Hematopoietic multipotent progenitor cell treated with erythropoietin and hydrocortisone succinate and interleukin-3 and kit ligand, for 6 days (in vitro differentiated cells): ENCODE results near the gene SLC13A2.

Experiments used
- DNase-seq: peaks from one replicate; pipeline ENCODE4 v3.0.0-alpha.2; 2015

SLC13A2 gene

GRCh38 chr17:28471531-28472342 is 1.7 kb upstream of the SLC13A2 start:
- no peak for DNase-seq

- DNase-seq, result no peak
These were observed 460 bp upstream of the SLC13A2 start for GRCh38 chr17:28472871-28473497.

DNA sequence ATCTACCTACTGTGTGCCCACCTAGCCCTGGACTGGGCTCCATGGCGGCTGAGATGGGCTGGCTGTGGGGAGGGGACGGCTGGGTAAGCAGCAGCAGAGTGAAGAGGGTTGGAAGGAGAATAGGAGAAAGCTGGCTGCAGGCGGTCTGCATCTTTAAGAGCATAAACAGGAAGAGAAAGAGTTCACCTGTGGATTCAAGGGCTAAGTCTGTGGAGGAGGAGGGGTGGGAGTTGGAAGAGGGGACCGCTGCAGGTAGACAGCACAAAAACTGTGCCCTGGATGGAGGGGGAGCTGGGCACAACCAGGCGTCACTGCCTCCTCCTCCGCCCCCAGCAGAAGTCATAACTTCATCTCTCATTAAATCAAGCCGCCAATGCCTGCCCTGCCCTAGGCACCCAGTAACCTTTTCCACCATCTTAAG is 677 bp downstream of the SLC13A2 start:
- no peak for DNase-seq

- DNase-seq, result peak; percentile 22
These were observed 1.9 kb downstream of the SLC13A2 start for GRCh38 chr17:28475151-28475900.

GRCh38 chr17:28476076-28476865 is 2.8 kb downstream of the SLC13A2 start:
- no peak for DNase-seq

GRCh38 chr17:28477928-28478327 is 4.5 kb downstream of the SLC13A2 start:
- DNase-seq, result no peak

DNA sequence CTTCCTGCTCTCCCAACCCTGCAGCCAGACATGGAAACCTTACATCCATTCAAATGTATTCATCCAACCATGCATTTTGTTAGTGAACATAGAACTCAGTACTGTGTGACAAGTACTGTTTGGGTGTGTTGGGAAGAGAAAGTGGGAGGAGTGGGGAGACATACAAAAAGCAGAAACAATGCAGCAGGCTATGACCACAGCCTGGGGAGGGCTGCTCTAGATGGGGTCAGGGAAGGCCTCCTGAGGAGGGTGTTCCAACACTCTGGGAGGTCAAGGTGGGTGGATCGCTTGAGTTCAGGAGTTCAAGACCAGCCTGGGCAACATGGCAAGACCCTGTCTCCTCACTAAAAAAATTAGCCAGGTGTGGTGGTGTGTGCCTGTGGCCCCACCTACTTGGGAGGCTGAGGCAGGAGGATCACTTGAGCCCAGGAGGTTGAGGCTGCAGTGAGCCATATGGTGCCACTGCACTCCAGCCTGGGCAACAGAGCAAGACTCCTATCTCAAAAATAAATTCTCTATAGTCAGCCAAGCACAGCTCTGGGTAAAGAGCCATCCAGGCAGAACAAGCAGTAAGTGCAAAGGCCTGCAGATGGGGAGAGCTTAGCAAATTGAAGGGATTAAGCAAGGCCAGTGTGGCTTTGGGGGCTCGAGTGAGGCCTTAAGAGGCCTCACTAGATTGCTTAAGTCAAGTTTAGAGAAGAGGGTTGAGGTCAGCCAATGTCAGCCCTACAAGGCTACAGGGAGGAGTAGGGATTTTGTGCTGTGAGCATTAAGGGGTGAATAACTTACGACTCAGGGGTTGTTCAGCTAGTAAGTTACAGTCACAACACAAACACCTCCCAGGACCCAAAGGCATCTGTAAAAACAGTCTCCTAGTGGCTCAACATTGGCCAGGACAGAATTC is 5.5 kb downstream of the SLC13A2 start:
- DNase-seq, result no peak

DNA sequence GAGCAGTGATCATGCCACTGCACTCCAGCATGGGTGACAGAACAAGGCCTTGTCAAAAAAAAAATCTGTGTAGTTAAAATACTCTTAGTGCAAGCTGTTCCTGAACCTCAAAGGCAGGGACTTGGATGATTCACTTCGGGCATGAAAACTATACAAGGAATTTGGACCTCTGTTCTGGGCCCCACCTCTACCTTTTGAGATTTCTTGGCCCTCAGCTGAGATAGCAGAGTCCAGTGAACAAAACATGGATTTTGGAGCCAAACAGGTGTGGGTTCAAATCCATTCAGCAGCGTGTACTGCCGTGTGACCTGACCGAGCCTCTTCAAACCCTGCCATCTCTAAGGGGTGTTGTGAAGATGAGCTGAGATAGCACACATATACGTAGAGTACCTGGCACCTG is 6.8 kb downstream of the SLC13A2 start:
- no peak for DNase-seq

GRCh38 chr17:28480799-28481571 is 7.5 kb downstream of the SLC13A2 start:
- DNase-seq, result no peak

- no peak for DNase-seq
These were observed 9.2 kb downstream of the SLC13A2 start for GRCh38 chr17:28482551-28483199.

DNA sequence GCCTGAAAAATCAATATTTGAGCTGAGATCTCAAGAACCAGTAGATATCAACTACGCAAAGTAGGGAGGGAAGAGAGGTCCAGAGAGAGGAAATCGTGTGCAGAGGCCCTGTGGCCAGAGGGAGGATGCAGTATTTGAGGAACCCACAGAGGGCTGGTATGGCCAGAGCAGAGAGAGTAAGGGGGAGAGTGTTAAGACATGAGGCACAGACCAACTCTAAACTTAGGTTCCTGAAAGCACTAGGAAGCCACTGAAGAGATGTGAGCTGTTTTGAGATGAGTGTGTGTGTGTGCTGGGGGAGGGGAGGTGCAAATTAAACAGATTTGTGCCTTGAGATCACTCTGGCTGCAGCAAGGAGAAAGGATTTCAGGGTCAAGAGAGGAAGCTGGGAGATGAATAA is 10.9 kb downstream of the SLC13A2 start:
- DNase-seq, result peak; percentile 26

GRCh38 chr17:28485049-28485448 is 11.6 kb downstream of the SLC13A2 start:
- no peak for DNase-seq

- DNase-seq, result no peak
These were observed 14.6 kb downstream of the SLC13A2 start for GRCh38 chr17:28487881-28488532.

DNA sequence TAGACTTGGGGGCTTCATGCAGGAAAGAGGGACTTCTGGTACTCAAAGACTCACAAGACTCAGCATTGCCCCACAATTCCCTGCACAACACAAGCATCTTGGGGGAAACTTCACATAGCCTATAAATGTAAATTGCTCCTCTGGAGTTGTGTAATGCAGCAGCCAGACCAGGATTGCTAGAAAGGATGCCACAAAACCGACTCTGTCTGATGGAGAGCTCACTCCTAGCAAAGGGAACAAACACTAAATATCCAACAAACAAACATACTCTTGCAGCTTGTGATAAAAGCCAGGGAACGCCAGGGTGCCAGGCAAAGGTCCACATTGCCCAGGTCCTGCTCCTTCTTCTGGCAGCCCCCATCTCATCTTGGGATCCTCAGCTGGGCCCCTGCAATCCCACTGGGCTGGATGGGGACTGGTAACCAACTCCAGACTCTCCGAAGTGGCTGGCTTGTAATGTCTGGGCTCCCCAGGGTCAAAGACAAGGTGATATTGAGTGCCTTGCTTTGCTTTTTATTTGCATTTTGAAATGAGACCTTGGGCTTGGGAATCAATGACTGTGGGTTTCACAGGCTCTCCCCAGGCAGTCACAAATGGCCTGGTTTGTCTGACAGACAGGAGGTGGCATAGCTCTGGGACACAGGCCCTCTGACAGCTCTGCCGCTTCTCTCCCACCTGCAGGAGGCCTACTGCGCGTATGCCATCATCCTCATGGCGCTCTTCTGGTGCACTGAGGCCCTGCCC is 15.3 kb downstream of the SLC13A2 start:
- no peak for DNase-seq

GRCh38 chr17:28491286-28491685 is 17.8 kb downstream of the SLC13A2 start:
- DNase-seq, result no peak

- no peak for DNase-seq
These were observed 18.4 kb downstream of the SLC13A2 start for GRCh38 chr17:28491860-28492259.

DNA sequence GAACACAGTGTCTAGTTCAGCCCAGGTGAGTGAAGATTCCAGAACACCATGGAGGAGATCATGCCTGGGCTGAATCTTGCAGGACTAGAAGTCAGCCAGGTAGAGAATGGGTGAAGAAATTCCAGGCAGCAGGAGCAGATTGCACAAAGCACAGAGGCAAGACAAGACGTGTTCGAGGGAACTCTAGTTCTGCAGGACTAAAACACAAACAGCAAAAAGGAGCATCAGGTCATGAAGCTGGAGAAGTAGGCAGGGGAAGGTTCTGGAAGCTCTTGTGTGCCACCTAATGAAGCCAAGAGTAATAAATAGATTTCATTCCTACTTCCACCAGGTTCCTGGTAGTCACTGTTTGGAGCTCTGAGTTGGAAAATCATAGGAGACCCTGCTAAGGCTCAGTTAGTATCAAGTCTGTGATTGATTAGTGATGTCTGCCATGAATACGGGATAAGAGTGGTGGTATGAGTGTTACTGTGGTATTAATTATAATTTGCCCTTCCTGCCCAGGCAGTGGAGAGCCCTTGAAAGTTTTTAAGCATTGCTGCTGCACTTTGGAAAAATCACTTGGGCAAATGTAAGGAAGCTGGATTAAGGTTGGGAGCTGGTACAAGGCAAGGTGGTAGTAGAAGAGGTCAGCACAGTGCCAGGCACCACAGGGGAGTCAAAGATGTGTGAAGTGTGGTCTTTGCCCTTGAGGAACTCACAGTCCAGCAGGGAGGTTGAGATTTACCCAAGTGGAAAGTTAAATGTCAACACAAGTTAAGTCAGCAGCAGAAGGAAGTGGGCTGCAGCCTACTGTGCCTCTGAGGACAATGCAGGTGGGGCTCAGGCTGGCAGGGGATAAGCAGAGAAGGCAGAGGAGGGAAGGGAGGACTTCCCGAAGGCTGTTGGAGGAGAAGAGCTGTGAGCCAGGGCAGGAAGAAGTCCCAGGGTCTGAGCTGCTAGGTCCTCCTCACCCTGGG is 19.2 kb downstream of the SLC13A2 start:
- DNase-seq, result no peak

DNA sequence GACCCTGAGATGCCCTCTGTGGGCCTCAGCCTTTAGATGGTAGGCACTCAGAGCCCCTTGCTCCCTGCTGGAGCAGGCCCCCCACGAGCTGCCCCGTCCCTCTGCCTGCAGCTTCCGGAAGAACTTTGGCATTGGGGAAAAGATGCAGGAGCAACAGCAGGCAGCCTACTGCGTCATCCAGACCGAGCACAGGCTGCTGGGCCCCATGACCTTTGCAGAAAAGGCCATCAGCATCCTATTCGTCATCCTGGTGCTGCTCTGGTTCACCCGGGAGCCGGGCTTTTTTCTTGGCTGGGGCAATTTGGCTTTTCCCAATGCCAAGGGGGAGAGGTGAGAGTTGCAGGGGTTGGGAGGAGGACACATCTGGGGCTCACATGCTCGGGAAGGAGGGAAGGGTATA is 20.0 kb downstream of the SLC13A2 start:
- DNase-seq, result no peak
